ENCODE measurements around the gene TP53TG3F. TPM values are rescaled to one million over a fixed set of nuclear protein-coding genes. Genes with fewer than 3 reads are reported as not detected.
"Not testable (repeated sequence)": the region's sequence is repeated elsewhere in the genome, so short reads cannot be mapped to it uniquely, and the experiment has no call there.

The TP53TG3F gene
- total RNA-seq = not detected in 2 replicates

DNA sequence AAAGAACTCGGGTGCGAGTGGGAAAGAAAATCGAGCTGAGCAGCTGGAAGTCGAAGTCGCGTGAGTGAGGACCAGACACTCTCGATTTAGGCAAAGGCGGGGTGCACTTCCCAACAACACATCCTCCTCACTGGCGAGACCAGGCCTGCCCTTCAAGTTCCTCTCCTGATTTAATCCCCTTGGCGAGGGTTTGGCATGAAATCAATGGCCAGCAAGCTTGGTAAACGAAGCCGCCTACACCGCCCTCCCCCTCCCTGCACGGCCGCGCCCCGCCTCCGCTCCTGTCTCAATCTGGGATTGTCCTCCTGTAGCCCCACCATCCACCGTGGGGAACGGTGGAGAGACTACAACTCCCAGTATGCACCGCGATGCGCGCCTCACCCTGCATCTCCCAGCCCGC lies at the start of gene TP53TG3F:
Gene TP53TG3F, plus strand, starts transcription at position 301 of the 400 bp plus-strand sequence. Its CDS starts 68 bp downstream, at position 369.
- not testable (repeated sequence) for H3K4me3 ChIP-seq (ENCODE audit: low read depth, low read length); H3K27me3 ChIP-seq (ENCODE audit: control insufficient read depth, insufficient read depth, low read length); DNase-seq (ENCODE audit: low read depth); H3K36me3 ChIP-seq (ENCODE audit: control insufficient read depth, insufficient read depth, low read length)

DNA sequence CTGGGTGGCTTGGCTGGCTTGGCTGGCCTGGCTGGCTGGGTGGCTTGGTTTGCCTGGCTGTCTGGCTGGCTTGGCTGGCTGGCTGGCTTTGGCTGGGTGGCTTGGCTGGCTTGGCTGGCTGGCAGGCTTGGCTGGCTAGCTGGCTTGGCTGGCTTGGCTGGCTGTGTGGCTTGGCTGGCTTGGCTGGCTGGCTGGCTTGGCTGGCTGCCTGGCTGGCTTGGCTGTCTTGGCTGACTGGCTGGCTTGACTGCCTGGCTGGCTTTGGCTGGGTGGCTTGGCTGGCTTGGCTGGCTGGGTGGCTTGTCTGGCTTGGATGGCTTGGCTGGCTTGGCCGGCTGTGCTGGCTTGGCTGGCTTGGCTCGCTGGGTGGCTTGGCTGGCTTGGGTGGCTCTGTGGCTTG lies 32.2 kb downstream of the TP53TG3F start:
- H3K36me3 ChIP-seq (ENCODE audit: control insufficient read depth, insufficient read depth, low read length); H3K4me3 ChIP-seq (ENCODE audit: low read depth, low read length); DNase-seq (ENCODE audit: low read depth); H3K27me3 ChIP-seq (ENCODE audit: control insufficient read depth, insufficient read depth, low read length): not testable (repeated sequence)

GRCh38 chr16:33507231-33507630 lies 47.8 kb downstream of the TP53TG3F start:
- not testable (repeated sequence) for DNase-seq (ENCODE audit: low read depth)

GRCh38 chr16:33509070-33509469 lies 49.7 kb downstream of the TP53TG3F start:
- DNase-seq (ENCODE audit: low read depth); H3K27me3 ChIP-seq (ENCODE audit: control insufficient read depth, insufficient read depth, low read length); H3K4me3 ChIP-seq (ENCODE audit: low read depth, low read length): not testable (repeated sequence)

More at GRCh38 chr16:33507231-33507630, 47.8 kb downstream of the TP53TG3F start:
- not testable (repeated sequence) for H3K36me3 ChIP-seq (ENCODE audit: control insufficient read depth, insufficient read depth, low read length); H3K27me3 ChIP-seq (ENCODE audit: control insufficient read depth, insufficient read depth, low read length); H3K4me3 ChIP-seq (ENCODE audit: low read depth, low read length)

GRCh38 chr16:33509906-33510305 lies 50.5 kb downstream of the TP53TG3F start:
- not testable (repeated sequence) for H3K36me3 ChIP-seq (ENCODE audit: control insufficient read depth, insufficient read depth, low read length); DNase-seq (ENCODE audit: low read depth); H3K4me3 ChIP-seq (ENCODE audit: low read depth, low read length); H3K27me3 ChIP-seq (ENCODE audit: control insufficient read depth, insufficient read depth, low read length)

More at GRCh38 chr16:33509070-33509469, 49.7 kb downstream of the TP53TG3F start:
- not testable (repeated sequence) for H3K36me3 ChIP-seq (ENCODE audit: control insufficient read depth, insufficient read depth, low read length)

Other genes with a start within 250 kb of the TP53TG3F start
- gene TP53TG3E, start 155.3 kb upstream of the TP53TG3F start, total RNA-seq = not detected in 2 replicates
- gene TP53TG3B, start 98.8 kb upstream of the TP53TG3F start, total RNA-seq = not detected in 2 replicates